Measurements from ENCODE around the gene ALG12.

DNA sequence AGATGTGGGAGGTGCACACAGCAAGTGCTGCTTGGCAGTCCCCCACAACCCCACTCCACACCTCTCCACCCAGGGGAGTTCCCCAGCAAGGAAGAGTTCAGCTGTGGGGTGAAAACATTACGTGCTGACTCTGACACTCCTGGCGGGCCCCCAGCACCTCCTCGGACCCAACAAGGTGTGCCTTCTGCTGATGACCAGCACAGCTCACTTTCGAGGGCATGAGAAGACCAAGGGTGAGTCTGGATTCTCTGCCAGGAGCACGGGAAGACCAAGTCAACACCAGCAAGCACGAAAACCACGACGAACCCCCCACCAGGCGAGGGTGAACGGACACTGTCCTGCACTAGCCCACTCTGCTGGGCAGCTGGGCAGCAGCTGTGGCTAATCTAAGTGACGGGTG lies 1.4 kb downstream of the ALG12 start:
- TF ChIP-seq ZNF274 (IDR thresholded peaks at IDR 0.05; ENCODE audit: borderline replicate concordance, extremely low read depth, low read length) (no peak), RAD21 (IDR thresholded peaks at IDR 0.05 in 1 of 2, conservative IDR thresholded peaks at IDR 0.05 in 1 of 2; ENCODE audit: low read depth in 2 of 2, low read length in 2 of 2) (no peak), SUZ12 (IDR thresholded peaks at IDR 0.05; ENCODE audit: low read length) (no peak)
- TF ChIP-seq, protein P1, sequence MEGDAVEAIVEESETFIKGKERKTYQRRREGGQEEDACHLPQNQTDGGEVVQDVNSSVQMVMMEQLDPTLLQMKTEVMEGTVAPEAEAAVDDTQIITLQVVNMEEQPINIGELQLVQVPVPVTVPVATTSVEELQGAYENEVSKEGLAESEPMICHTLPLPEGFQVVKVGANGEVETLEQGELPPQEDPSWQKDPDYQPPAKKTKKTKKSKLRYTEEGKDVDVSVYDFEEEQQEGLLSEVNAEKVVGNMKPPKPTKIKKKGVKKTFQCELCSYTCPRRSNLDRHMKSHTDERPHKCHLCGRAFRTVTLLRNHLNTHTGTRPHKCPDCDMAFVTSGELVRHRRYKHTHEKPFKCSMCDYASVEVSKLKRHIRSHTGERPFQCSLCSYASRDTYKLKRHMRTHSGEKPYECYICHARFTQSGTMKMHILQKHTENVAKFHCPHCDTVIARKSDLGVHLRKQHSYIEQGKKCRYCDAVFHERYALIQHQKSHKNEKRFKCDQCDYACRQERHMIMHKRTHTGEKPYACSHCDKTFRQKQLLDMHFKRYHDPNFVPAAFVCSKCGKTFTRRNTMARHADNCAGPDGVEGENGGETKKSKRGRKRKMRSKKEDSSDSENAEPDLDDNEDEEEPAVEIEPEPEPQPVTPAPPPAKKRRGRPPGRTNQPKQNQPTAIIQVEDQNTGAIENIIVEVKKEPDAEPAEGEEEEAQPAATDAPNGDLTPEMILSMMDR (IDR thresholded peaks at IDR 0.05; ENCODE audit: control extremely low read depth in 1 of 3, insufficient read depth in 1 of 3, low read depth in 1 of 3, low read length in 3 of 3): no peak

Measured in H1 (cell line).